Measurements from ENCODE around the gene MTA1. TPM values are rescaled to one million over a fixed set of nuclear protein-coding genes. Genes with fewer than 3 reads are reported as not detected.

Gene MTA1
- total and polyA plus RNA-seq, 2 donors (not counting 1 experiment from before 2014, with no cell fraction given): 137 to 147 TPM

GRCh38 chr14:105418269-105419194 lies 1.1 kb upstream of the MTA1 start:
- 89% methylated on average over 18 of the region's 19 CpGs for WGBS (ENCODE audit: insufficient coverage)
- POLR2A ChIA-PET: no interaction called here

More at GRCh38 chr14:105418269-105419194, 1.1 kb upstream of the MTA1 start:
- peaks cover 0 to 15% (median 5%) of the 10 kb centered on the region in 4 experiments for H3K27me3 ChIP-seq (replicated peaks in 1 of 4; ENCODE audit: control extremely low read depth in 1 of 4, control insufficient read depth in 3 of 4, insufficient read depth in 4 of 4, low read length in 3 of 4)
- H3K4me1 Mint-ChIP-seq: peaks cover 38% of the 10 kb centered on the region
- no peaks in the 10 kb centered on the region for H3K36me3 ChIP-seq (replicated peaks in 1 of 2; ENCODE audit: control extremely low read depth in 1 of 2, control insufficient read depth in 1 of 2, extremely low read depth in 1 of 2, insufficient read depth in 2 of 2, low read length in 1 of 2)
- peak overlapping the region; percentile 50 for H3K27ac Mint-ChIP-seq
- no peaks in the 10 kb centered on the region for H3K9me3 ChIP-seq (ENCODE audit: control extremely low read depth in 1 of 3, control insufficient read depth in 2 of 3, insufficient read depth in 1 of 3, low read length in 2 of 3)
- H3K4me3 Mint-ChIP-seq: peak overlapping the region; percentile 72
- no peak for TF ChIP-seq EZH2 (IDR thresholded peaks at IDR 0.05; ENCODE audit: borderline replicate concordance, insufficient read depth, low read depth, low read length, poor library complexity, severe bottlenecking)
- no peak for TF ChIP-seq CTCF (IDR thresholded peaks at IDR 0.05)
- H3K4me2 ChIP-seq (replicated peaks; ENCODE audit: low read depth, low read length, poor library complexity, severe bottlenecking): peak overlapping the region; percentile 81
- intact Hi-C loops (cut with micrococcal nuclease): loop anchor here (1.0 kb wide), 1 partner anchor 20 kb away; the partner anchor contains the start of gene TEX22
- H3K4me1 ChIP-seq (ENCODE audit: control insufficient read depth in 2 of 2, insufficient read depth in 2 of 2, low read length in 2 of 2): peaks cover 38 to 42% of the 10 kb centered on the region in 2 donors
- peak overlapping the region; percentile 91 for H2AFZ ChIP-seq (ENCODE audit: insufficient read depth, low read depth, low read length, poor library complexity, severe bottlenecking)
- peak overlapping the region in 1 of 5 experiments; percentile 68 for H3K4me3 ChIP-seq (ENCODE audit: control extremely low read depth in 1 of 5, extremely low read depth in 1 of 5, insufficient read depth in 1 of 5, low read depth in 2 of 5, low read length in 4 of 5)
- H3K9ac ChIP-seq (ENCODE audit: low read length): no peak overlapping the region
- H3K27me3 Mint-ChIP-seq: peaks cover 2% of the 10 kb centered on the region
- H4K20me1 ChIP-seq (ENCODE audit: control insufficient read depth, insufficient read depth, low read length, poor library complexity, severe bottlenecking): peaks cover 27% of the 10 kb centered on the region
- peaks cover 38% of the 10 kb centered on the region for H3K79me2 ChIP-seq (ENCODE audit: control insufficient read depth, insufficient read depth, low read length)
- no peaks in the 10 kb centered on the region for H3K9me3 Mint-ChIP-seq (ENCODE audit: insufficient read depth)
- CTCF ChIA-PET: interaction anchor here (1.8 kb wide), 1 partner anchor 48 kb away, joined by 5 read pairs; no protein-coding TSS in a partner anchor
- H3K27ac ChIP-seq (ENCODE audit: low read length in 2 of 2): no peak overlapping the region
- DNase-seq (no peak), ATAC-seq (ENCODE audit: low read depth) (no peak)
